ENCODE results near the gene MRPL4. TPM values are rescaled to one million over a fixed set of nuclear protein-coding genes. Genes with fewer than 3 reads are reported as not detected.

Gene MRPL4
- 69.8 TPM for polyA plus RNA-seq (2013, experiment 1 of 2)
- 66.0 TPM for polyA plus RNA-seq (2013, experiment 2 of 2)

- Histone ChIP-seq H3K4me2 (ENCODE audit: low read length) (peak within 1 kb of the TSS; percentile 59), H3K4me3 (ENCODE audit: low read length) (peak within 1 kb of the TSS; percentile 56), H2AK5ac (ENCODE audit: low read length) (no peak within 1 kb of the TSS), H2BK15ac (replicated peaks; ENCODE audit: low read depth) (no peak within 1 kb of the TSS), H2BK5ac (ENCODE audit: low read length) (peak within 1 kb of the TSS; percentile 1), H3K79me2 (ENCODE audit: control insufficient read depth, insufficient read depth, low read length) (peaks cover 4% of the 10 kb centered on the region), H3K36me3 (ENCODE audit: control insufficient read depth, insufficient read depth, low read length) (peaks cover 5% of the 10 kb centered on the region), H3K27ac (ENCODE audit: low read depth, low read length) (no peak within 1 kb of the TSS), H4K8ac (ENCODE audit: low read depth, low read length) (no peak within 1 kb of the TSS), H3K9ac (ENCODE audit: low read length) (peak within 1 kb of the TSS; percentile 76), H3K4ac (ENCODE audit: low read depth, low read length) (peak within 1 kb of the TSS; percentile 17), H3K79me1 (ENCODE audit: low read length) (peaks cover 4% of the 10 kb centered on the region), H2BK120ac (ENCODE audit: low read depth, low read length) (no peak within 1 kb of the TSS), H4K5ac (ENCODE audit: low read length) (no peak within 1 kb of the TSS), H3K23ac (ENCODE audit: low read length) (no peak within 1 kb of the TSS), H3K18ac (ENCODE audit: low read length) (peak within 1 kb of the TSS; percentile 70), H3K27me3 (ENCODE audit: insufficient read depth, low read length, poor library complexity) (no peaks in the 10 kb centered on the region), H3K4me1 (ENCODE audit: control insufficient read depth, low read depth, low read length) (no peaks in the 10 kb centered on the region), H3K56ac (ENCODE audit: low read length) (peak within 1 kb of the TSS; percentile 87)
- peak; percentile 100 for DNase-seq
- no CpG with 5 or more reads among the region's 77 CpGs for WGBS (ENCODE audit: extremely low coverage, insufficient coverage, low lambda C conversion rate)
Observed at GRCh38 chr19:10251792-10252694, at the start of gene MRPL4. Gene MRPL4, plus strand, starts transcription at chr19:10252214. Its CDS starts 40 bp downstream, at chr19:10252254.

GRCh38 chr19:10203686-10204085 lies 48.3 kb upstream of the MRPL4 start:
- H4K8ac ChIP-seq (ENCODE audit: low read depth, low read length) = no peak overlapping the region
- H2AK5ac ChIP-seq (ENCODE audit: low read length) = no peak overlapping the region
- H3K27me3 ChIP-seq (ENCODE audit: insufficient read depth, low read length, poor library complexity) = no peaks in the 10 kb centered on the region
- H3K4ac ChIP-seq (ENCODE audit: low read depth, low read length) = no peak overlapping the region
- no CpG with 5 or more reads among the region's 3 CpGs for WGBS (ENCODE audit: extremely low coverage, insufficient coverage, low lambda C conversion rate)
- H4K5ac ChIP-seq (ENCODE audit: low read length) = no peak overlapping the region
- no peaks in the 10 kb centered on the region for H3K79me1 ChIP-seq (ENCODE audit: low read length)
- no peaks in the 10 kb centered on the region for H3K36me3 ChIP-seq (ENCODE audit: control insufficient read depth, insufficient read depth, low read length)
- no peak for DNase-seq
- H2BK5ac ChIP-seq (ENCODE audit: low read length) = no peak overlapping the region
- no peak overlapping the region for H3K4me2 ChIP-seq (ENCODE audit: low read length)
- H3K56ac ChIP-seq (ENCODE audit: low read length) = no peak overlapping the region
- H3K9ac ChIP-seq (ENCODE audit: low read length) = no peak overlapping the region
- H3K4me1 ChIP-seq (ENCODE audit: control insufficient read depth, low read depth, low read length) = no peaks in the 10 kb centered on the region
- H3K27ac ChIP-seq (ENCODE audit: low read depth, low read length) = no peak overlapping the region
- no peak overlapping the region for H3K23ac ChIP-seq (ENCODE audit: low read length)
- no peak overlapping the region for H3K18ac ChIP-seq (ENCODE audit: low read length)
- H2BK15ac ChIP-seq (replicated peaks; ENCODE audit: low read depth) = no peak overlapping the region
- no peaks in the 10 kb centered on the region for H3K79me2 ChIP-seq (ENCODE audit: control insufficient read depth, insufficient read depth, low read length)
- no peak overlapping the region for H2BK120ac ChIP-seq (ENCODE audit: low read depth, low read length)
- H3K4me3 ChIP-seq (ENCODE audit: low read length) = no peak overlapping the region

GRCh38 chr19:10205636-10206035 lies 46.4 kb upstream of the MRPL4 start:
- no peaks in the 10 kb centered on the region for H3K27me3 ChIP-seq (ENCODE audit: insufficient read depth, low read length, poor library complexity)
- no peaks in the 10 kb centered on the region for H3K4me1 ChIP-seq (ENCODE audit: control insufficient read depth, low read depth, low read length)
- H2BK5ac ChIP-seq (ENCODE audit: low read length) = no peak overlapping the region
- no peak for DNase-seq
- no peak overlapping the region for H2BK120ac ChIP-seq (ENCODE audit: low read depth, low read length)
- H2BK15ac ChIP-seq (replicated peaks; ENCODE audit: low read depth) = no peak overlapping the region
- no peak overlapping the region for H3K27ac ChIP-seq (ENCODE audit: low read depth, low read length)
- no peak overlapping the region for H3K23ac ChIP-seq (ENCODE audit: low read length)
- no peak overlapping the region for H3K18ac ChIP-seq (ENCODE audit: low read length)
- no peak overlapping the region for H3K4me3 ChIP-seq (ENCODE audit: low read length)
- no peak overlapping the region for H3K56ac ChIP-seq (ENCODE audit: low read length)
- no peak overlapping the region for H3K9ac ChIP-seq (ENCODE audit: low read length)
- no peaks in the 10 kb centered on the region for H3K79me2 ChIP-seq (ENCODE audit: control insufficient read depth, insufficient read depth, low read length)
- H3K36me3 ChIP-seq (ENCODE audit: control insufficient read depth, insufficient read depth, low read length) = no peaks in the 10 kb centered on the region
- no peaks in the 10 kb centered on the region for H3K79me1 ChIP-seq (ENCODE audit: low read length)
- H4K8ac ChIP-seq (ENCODE audit: low read depth, low read length) = no peak overlapping the region
- H3K4ac ChIP-seq (ENCODE audit: low read depth, low read length) = no peak overlapping the region
- no peak overlapping the region for H2AK5ac ChIP-seq (ENCODE audit: low read length)
- no peak overlapping the region for H4K5ac ChIP-seq (ENCODE audit: low read length)
- no peak overlapping the region for H3K4me2 ChIP-seq (ENCODE audit: low read length)
- WGBS (ENCODE audit: extremely low coverage, insufficient coverage, low lambda C conversion rate) = no CpG with 5 or more reads among the region's 4 CpGs

- Histone ChIP-seq H3K9ac (ENCODE audit: low read length) (no peak overlapping the region), H4K5ac (ENCODE audit: low read length) (no peak overlapping the region), H3K79me1 (ENCODE audit: low read length) (no peaks in the 10 kb centered on the region), H3K79me2 (ENCODE audit: control insufficient read depth, insufficient read depth, low read length) (no peaks in the 10 kb centered on the region), H3K36me3 (ENCODE audit: control insufficient read depth, insufficient read depth, low read length) (no peaks in the 10 kb centered on the region), H3K27ac (ENCODE audit: low read depth, low read length) (no peak overlapping the region), H3K27me3 (ENCODE audit: insufficient read depth, low read length, poor library complexity) (no peaks in the 10 kb centered on the region), H2BK120ac (ENCODE audit: low read depth, low read length) (no peak overlapping the region), H3K4ac (ENCODE audit: low read depth, low read length) (no peak overlapping the region), H3K18ac (ENCODE audit: low read length) (no peak overlapping the region), H4K8ac (ENCODE audit: low read depth, low read length) (no peak overlapping the region), H2BK5ac (ENCODE audit: low read length) (no peak overlapping the region), H3K4me2 (ENCODE audit: low read length) (no peak overlapping the region), H2AK5ac (ENCODE audit: low read length) (no peak overlapping the region), H3K56ac (ENCODE audit: low read length) (no peak overlapping the region), H2BK15ac (replicated peaks; ENCODE audit: low read depth) (no peak overlapping the region), H3K4me1 (ENCODE audit: control insufficient read depth, low read depth, low read length) (no peaks in the 10 kb centered on the region), H3K23ac (ENCODE audit: low read length) (no peak overlapping the region), H3K4me3 (ENCODE audit: low read length) (no peak overlapping the region)
- no peak for DNase-seq
- no CpG with 5 or more reads among the region's 10 CpGs for WGBS (ENCODE audit: extremely low coverage, insufficient coverage, low lambda C conversion rate)
Observed at GRCh38 chr19:10206226-10206885, 45.7 kb upstream of the MRPL4 start.

GRCh38 chr19:10207026-10207425 lies 45.0 kb upstream of the MRPL4 start:
- H3K79me1 ChIP-seq (ENCODE audit: low read length) = no peaks in the 10 kb centered on the region
- H3K79me2 ChIP-seq (ENCODE audit: control insufficient read depth, insufficient read depth, low read length) = no peaks in the 10 kb centered on the region
- H2BK5ac ChIP-seq (ENCODE audit: low read length) = no peak overlapping the region
- WGBS (ENCODE audit: extremely low coverage, insufficient coverage, low lambda C conversion rate) = no CpG with 5 or more reads among the region's 1 CpG
- H3K9ac ChIP-seq (ENCODE audit: low read length) = no peak overlapping the region
- H3K23ac ChIP-seq (ENCODE audit: low read length) = no peak overlapping the region
- H3K27ac ChIP-seq (ENCODE audit: low read depth, low read length) = no peak overlapping the region
- DNase-seq = no peak
- H3K4me1 ChIP-seq (ENCODE audit: control insufficient read depth, low read depth, low read length) = no peaks in the 10 kb centered on the region
- H3K56ac ChIP-seq (ENCODE audit: low read length) = no peak overlapping the region
- no peaks in the 10 kb centered on the region for H3K27me3 ChIP-seq (ENCODE audit: insufficient read depth, low read length, poor library complexity)
- no peak overlapping the region for H2AK5ac ChIP-seq (ENCODE audit: low read length)
- no peak overlapping the region for H3K4me2 ChIP-seq (ENCODE audit: low read length)
- no peak overlapping the region for H3K4ac ChIP-seq (ENCODE audit: low read depth, low read length)
- no peak overlapping the region for H2BK15ac ChIP-seq (replicated peaks; ENCODE audit: low read depth)
- H4K8ac ChIP-seq (ENCODE audit: low read depth, low read length) = no peak overlapping the region
- no peak overlapping the region for H3K18ac ChIP-seq (ENCODE audit: low read length)
- H3K4me3 ChIP-seq (ENCODE audit: low read length) = no peak overlapping the region
- no peaks in the 10 kb centered on the region for H3K36me3 ChIP-seq (ENCODE audit: control insufficient read depth, insufficient read depth, low read length)
- H2BK120ac ChIP-seq (ENCODE audit: low read depth, low read length) = no peak overlapping the region
- no peak overlapping the region for H4K5ac ChIP-seq (ENCODE audit: low read length)
